Nephron (organoid): Measurements from ENCODE around the gene LIPC.
A peak's percentile ranks its signal among the peaks of the same experiment; 100 is the strongest.

ENCODE experiments used
- H3K27ac Mint-ChIP-seq, 3 experiments: 2 replicates each; pipeline ENCODE4 v1.8.0; 2020; ENCODE audit warnings: mixed read lengths in 3 of 3, mild to moderate bottlenecking in 2 of 3, moderate library complexity in 1 of 3
- H3K27me3 Mint-ChIP-seq: 2 replicates; pipeline ENCODE4 v1.8.0; 2021; ENCODE audit warnings: low read depth, mild to moderate bottlenecking, moderate library complexity, mixed read lengths
- H3K36me3 Mint-ChIP-seq: 2 replicates; pipeline ENCODE4 v1.8.0; 2020; ENCODE audit warnings: low read depth, mixed read lengths
- H3K4me1 Mint-ChIP-seq: 2 replicates; pipeline ENCODE4 v1.8.0; 2020; ENCODE audit warnings: mixed read lengths
- H3K4me3 Mint-ChIP-seq, 3 experiments: 2 replicates each; pipeline ENCODE4 v1.8.0; 2020; ENCODE audit warnings: mild to moderate bottlenecking in 3 of 3, mixed read lengths in 3 of 3, moderate library complexity in 2 of 3
- H3K9me3 Mint-ChIP-seq: 2 replicates; pipeline ENCODE4 v1.8.0; 2020; ENCODE audit warnings: mixed read lengths
- CTCF ChIP-seq, 3 experiments: fragments of 200-600 bp; sonication (generic); IDR thresholded peaks; one replicate each; pipeline ENCODE4 v1.5.0; 2021; ENCODE audit warnings: antibody characterized with exemption in 3 of 3; ENCODE audit not compliant: unreplicated experiment in 3 of 3

The LIPC gene

DNA sequence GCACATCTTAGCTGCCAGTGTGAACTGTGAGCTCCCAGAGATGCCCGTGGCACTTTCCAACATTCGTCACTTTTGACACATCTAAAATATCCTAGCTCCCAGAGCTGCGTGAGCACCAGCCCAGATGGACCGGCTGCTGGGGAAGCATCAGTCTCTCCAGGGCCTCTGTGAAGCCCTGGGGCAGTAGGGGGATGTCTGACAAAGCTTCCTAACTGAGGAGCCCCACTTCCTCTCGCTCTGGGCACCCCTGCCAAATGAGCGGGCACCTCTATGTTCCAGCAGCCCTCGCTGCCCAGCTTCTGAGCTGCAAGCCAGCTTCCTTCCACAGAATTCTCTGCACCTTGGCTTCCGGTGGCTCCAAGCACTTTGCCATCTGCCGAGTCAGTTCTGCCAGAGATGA lies 91.1 kb downstream of the LIPC start:
- no peak for TF ChIP-seq CTCF (IDR thresholded peaks at IDR 0.05; ENCODE audit: unreplicated experiment in 3 of 3)
- no peaks in the 10 kb centered on the region for H3K36me3 Mint-ChIP-seq

GRCh38 chr15:58523634-58524033 lies 91.8 kb downstream of the LIPC start:
- TF ChIP-seq CTCF (IDR thresholded peaks at IDR 0.05; ENCODE audit: unreplicated experiment in 3 of 3), result no peak
- H3K27ac Mint-ChIP-seq, result peak overlapping the region; percentile 11 to 75 (median 23)
- peaks cover 9% of the 10 kb centered on the region for H3K27me3 Mint-ChIP-seq
- H3K4me3 Mint-ChIP-seq, result no peak overlapping the region
- no peaks in the 10 kb centered on the region for H3K36me3 Mint-ChIP-seq
- H3K9me3 Mint-ChIP-seq, result no peaks in the 10 kb centered on the region
- H3K4me1 Mint-ChIP-seq, result peaks cover 48% of the 10 kb centered on the region

More for the DNA sequence above, 91.1 kb downstream of the LIPC start:
- Mint-ChIP-seq H3K4me1 (peaks cover 41% of the 10 kb centered on the region), H3K9me3 (no peaks in the 10 kb centered on the region), H3K27ac (peak overlapping the region; percentile 51 to 72 (median 53)), H3K4me3 (no peak overlapping the region), H3K27me3 (peaks cover 6% of the 10 kb centered on the region)

- Mint-ChIP-seq H3K27me3 (peaks cover 9% of the 10 kb centered on the region), H3K36me3 (no peaks in the 10 kb centered on the region), H3K4me1 (peaks cover 50% of the 10 kb centered on the region), H3K27ac (peak overlapping the region; percentile 11 to 75 (median 23)), H3K4me3 (no peak overlapping the region), H3K9me3 (no peaks in the 10 kb centered on the region)
- no peak for TF ChIP-seq CTCF (IDR thresholded peaks at IDR 0.05; ENCODE audit: unreplicated experiment in 3 of 3)
These were observed 92.5 kb downstream of the LIPC start for GRCh38 chr15:58524247-58524646.

DNA sequence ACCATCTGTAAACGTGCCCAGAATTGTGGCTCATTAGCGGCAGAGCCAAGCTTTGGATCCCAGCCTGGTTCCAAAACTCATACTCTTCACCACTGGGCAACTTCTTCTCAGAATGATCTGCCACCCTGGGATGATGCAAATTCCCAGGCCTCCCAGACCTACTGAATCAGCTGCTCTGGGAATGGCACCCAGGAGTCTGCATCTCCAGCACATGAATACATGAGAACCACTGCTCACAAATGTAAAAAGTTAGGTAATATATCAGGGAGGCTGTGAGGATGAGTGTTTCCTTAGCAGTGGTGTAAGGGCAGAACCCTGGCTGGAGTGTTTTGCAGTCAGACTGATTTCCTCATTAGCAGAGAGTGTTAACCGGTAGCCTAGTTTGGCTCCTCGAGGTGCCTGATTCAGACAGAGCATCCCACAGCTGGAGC lies 94.2 kb downstream of the LIPC start:
- Mint-ChIP-seq H3K9me3 (peaks cover 2% of the 10 kb centered on the region), H3K27ac (peak overlapping the region in 1 of 3 experiments; percentile 26), H3K27me3 (peaks cover 9% of the 10 kb centered on the region), H3K4me1 (peaks cover 32% of the 10 kb centered on the region), H3K4me3 (no peak overlapping the region), H3K36me3 (no peaks in the 10 kb centered on the region)
- no peak for TF ChIP-seq CTCF (IDR thresholded peaks at IDR 0.05; ENCODE audit: unreplicated experiment in 3 of 3)

- TF ChIP-seq CTCF (IDR thresholded peaks at IDR 0.05; ENCODE audit: unreplicated experiment in 3 of 3), result no peak
- Mint-ChIP-seq H3K9me3 (peaks cover 2% of the 10 kb centered on the region), H3K4me1 (peaks cover 25% of the 10 kb centered on the region), H3K27me3 (peaks cover 9% of the 10 kb centered on the region), H3K27ac (peak overlapping the region in 2 of 3 experiments; percentile 60 to 92), H3K4me3 (no peak overlapping the region), H3K36me3 (no peaks in the 10 kb centered on the region)
These were observed 94.9 kb downstream of the LIPC start for GRCh38 chr15:58526647-58527192.

- H3K27me3 Mint-ChIP-seq, result peaks cover 7% of the 10 kb centered on the region
- no peaks in the 10 kb centered on the region for H3K36me3 Mint-ChIP-seq
- peak overlapping the region; percentile 87 to 96 (median 92) for H3K27ac Mint-ChIP-seq
- TF ChIP-seq CTCF (IDR thresholded peaks at IDR 0.05; ENCODE audit: unreplicated experiment in 3 of 3), result no peak
- no peak overlapping the region for H3K4me3 Mint-ChIP-seq
- H3K9me3 Mint-ChIP-seq, result peaks cover 2% of the 10 kb centered on the region
- H3K4me1 Mint-ChIP-seq, result peaks cover 17% of the 10 kb centered on the region
These were observed 95.9 kb downstream of the LIPC start for GRCh38 chr15:58527573-58528187.
